ENCODE data around the gene SMIM20.

Gene SMIM20

DNA sequence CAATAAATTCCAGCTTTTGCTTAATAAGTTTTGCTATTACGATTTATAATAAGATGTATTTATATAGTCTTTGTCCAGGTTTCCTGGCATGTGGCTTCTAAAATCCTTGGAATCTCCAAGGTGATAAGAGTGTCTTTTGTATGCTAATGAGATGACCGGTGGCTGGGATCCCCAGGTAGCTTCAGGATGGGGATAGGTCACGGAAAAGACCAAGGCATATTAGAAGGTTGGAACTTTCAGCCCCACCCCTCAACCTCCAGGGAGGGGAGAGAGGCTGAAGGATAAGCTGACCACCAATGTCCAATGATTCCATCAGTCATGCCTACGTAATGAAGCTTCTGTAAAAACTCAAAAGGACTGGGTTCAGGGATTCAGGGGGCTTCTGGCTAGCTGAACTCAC is 41.7 kb downstream of the SMIM20 start:
- DNase-seq (ENCODE audit: low read depth in 2 of 2), result no peak

DNA sequence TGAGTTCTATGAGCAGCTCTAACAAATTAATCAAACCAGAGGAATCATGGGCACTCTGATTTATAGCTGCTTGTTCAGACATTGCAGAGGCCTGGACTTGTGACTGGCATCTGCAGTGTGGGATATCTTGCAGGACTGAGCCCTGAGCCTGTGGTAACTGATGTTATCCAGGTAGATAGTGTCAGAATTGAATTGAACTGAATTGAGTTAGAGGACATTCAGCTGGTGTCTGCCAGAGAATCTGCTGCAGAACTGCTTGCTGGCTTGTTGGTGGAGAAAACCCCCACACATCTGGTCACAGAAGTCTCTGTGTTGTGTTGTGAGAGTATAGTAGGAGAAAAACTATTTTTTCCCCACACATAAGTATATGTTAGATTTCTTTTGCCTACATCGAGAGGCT is 42.2 kb downstream of the SMIM20 start:
- no peak for DNase-seq (ENCODE audit: low read depth in 2 of 2)

DNA sequence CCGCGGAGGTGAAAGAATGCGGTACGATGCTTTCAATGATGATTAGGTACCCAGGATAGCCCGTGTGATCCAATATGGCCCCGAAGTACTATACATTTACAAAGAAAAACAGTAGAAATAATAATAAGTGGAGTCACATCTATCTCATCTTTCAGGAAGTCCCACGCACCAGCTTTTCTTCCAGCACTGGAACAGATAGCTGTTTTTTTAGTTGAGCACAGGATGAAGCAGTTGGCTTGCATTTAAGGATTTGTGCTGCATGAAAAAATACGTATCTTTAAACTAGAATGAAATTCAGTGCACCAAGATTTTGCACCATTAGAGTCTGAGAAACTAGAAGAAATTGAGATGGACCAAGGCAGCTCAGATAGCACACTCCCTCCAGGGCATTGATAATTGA is 44.1 kb downstream of the SMIM20 start:
- DNase-seq (ENCODE audit: low read depth in 2 of 2), result no peak

DNA sequence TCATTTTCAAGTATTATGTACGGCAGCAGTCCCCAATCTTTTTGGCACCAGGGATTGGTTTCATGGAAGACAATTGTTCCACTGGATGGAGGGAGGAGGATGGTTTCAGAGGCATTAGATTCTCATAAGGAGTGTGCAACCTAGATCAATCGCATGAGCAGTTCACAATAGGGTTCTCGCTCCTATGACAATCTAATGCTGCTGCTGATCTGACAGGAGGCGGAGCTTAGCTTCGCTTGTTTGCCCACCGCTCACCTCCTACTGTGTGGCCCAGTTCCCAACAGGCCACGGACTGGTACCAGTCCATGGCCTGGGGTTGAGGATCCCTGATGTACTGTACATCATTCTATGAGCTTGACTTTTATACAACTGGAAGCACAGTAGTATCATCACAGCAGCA is 48.4 kb downstream of the SMIM20 start:
- DNase-seq (ENCODE audit: low read depth in 2 of 2), result no peak

DNA sequence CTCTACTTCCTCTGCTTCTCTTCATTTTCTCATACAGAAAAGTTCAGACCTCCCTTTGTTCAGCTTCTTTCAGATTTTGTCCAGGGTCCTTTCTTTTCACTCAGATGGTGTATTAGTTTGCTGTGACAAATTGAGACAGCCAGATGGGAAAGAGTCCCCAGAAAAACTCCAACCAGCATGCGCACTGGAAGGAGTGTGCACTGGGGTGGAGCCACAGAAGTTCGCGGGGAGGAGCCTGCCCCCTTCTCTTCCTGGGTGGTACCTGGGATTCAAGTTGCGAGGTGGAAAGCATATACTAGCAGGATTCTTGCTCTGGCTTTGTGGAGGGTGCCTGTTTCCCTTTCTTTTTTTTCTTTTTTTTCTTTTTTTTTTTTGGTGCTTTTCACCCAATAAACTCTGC is 51.6 kb downstream of the SMIM20 start:
- no peak for DNase-seq (ENCODE audit: low read depth in 2 of 2)

DNA sequence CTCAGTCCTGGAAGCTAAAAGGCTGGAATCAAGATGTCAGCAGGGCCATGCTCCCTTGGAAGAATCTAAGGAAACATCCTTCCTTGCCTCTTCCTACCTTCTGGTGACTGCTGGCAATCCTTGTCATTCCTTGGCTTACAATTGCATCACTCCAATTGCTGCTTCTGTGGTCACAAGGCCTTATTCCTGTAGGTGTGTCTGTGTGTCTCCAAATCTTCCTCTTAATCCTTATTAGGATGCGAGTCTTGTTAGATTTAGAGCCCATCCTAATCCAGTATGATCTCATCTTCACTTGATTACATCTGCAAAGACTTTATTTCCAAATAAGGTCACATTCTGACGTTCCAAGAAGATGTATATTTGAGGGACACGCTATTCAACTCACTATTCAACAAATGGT is 52.2 kb downstream of the SMIM20 start:
- no peak for DNase-seq (ENCODE audit: low read depth in 2 of 2)

DNA sequence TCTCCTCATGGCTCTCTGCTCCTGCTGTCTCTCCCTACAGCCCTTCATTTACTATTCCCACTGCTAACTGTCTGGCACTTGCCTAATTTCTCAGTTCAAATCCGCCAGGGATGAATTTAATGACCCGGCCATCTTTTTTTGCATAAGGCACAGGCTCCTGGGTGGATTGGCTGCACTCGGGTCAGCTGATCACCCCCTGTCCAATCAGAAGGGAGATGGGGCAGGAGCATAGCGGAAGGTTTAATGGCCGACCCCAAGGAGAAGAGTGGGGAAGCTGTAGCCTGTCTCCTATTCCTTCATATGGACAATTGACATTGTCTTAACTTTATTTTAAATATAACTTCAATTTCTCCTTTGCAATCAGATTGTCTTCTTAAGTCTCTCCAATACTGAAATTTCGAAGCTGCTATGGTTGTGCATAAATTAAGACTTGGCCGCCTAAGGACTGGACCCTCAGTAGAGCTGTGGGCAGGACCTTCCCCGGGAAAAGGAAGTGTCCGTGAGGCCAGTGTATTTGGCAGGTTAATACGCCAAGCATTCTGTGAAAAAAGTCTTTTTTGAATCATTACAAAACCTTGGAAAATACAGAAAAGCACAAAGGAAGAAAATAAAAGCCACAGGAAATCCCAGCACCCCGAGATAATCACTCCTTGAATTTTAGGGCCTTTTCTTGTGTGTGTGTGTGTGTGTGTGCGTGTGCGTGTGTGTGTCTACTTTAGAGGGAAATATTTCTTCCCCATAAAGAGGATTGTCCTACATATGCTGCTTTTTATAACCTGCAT is 55.5 kb downstream of the SMIM20 start:
- DNase-seq (ENCODE audit: low read depth in 2 of 2), result no peak

DNA sequence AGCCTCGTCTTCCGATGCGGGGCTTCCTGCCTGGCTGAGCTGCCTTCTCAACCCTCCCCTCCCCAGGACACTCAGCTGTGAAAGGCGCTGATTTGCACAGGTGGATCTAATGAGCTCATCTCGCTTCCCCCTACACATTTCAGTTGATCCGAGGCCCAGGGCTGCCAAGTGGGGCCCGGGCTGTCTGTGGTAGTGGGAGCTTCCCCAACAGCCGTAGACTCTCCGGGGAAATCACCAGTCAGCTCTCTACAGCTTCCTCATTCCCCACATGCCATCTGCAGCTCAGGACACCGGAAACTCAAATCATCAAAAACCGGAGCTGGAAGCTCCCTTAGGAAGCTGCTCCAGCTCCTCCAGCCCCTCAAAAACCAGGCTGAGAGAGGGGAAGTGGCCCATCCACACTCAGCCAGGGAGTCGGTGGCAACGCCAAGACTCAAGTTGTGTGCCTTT is 56.2 kb downstream of the SMIM20 start:
- DNase-seq (ENCODE audit: low read depth in 2 of 2), result no peak

DNA sequence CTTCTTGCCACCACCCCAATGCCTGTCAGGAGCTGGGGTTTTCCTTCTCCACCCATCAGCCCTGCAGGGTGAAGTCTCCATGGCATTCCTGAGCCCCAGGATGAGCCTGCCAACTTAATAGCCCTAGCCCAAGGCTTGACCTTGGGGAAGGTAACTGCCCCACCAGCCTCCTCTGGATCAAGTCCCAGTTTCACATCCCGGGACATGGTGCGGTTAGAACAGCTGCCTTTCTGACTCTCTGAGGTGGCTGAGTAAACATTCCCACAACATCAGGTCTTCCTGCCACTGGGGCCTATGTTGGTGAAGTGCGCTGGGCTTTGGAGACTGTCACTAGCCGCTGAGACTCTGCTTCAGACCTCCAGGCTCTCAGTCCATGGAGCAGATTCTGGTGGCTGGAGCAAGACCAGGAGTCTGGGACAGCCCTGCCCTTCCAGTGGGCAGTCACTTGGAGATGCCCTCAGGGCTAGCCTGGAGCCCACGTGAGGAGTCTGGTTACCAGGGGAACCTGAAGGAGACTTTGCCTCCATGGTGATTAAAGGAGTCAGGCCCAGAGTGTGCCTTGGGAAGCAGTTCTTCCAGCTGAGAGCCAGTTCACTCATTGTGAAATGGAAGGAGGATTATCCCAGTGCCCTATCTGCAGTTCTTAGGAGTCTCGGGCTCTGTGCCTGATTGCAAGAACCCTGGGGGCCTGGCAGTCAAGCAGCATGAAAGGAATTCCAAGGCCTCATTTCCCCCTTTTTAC is 56.8 kb downstream of the SMIM20 start:
- DNase-seq (ENCODE audit: low read depth in 2 of 2), result no peak

DNA sequence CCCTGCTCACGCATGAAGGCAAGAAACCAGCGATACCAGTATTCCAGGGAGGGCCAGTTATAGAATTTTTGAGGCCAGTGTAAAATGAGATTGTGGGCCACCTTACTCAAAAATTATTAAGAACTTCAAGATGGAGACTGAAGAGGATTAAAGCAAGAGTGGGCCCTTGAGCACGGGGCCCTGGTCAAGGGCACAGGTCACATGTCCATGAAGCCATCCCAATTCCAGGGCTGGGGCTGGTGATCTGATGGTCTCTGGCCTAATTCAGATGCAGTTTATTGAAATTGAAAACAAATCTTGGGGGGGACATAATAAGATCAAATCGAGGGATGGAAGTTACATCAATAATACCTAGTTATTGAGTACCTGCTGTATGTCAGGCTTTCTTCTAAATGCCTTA is 58.3 kb downstream of the SMIM20 start:
- no peak for DNase-seq (ENCODE audit: low read depth in 2 of 2)

DNA sequence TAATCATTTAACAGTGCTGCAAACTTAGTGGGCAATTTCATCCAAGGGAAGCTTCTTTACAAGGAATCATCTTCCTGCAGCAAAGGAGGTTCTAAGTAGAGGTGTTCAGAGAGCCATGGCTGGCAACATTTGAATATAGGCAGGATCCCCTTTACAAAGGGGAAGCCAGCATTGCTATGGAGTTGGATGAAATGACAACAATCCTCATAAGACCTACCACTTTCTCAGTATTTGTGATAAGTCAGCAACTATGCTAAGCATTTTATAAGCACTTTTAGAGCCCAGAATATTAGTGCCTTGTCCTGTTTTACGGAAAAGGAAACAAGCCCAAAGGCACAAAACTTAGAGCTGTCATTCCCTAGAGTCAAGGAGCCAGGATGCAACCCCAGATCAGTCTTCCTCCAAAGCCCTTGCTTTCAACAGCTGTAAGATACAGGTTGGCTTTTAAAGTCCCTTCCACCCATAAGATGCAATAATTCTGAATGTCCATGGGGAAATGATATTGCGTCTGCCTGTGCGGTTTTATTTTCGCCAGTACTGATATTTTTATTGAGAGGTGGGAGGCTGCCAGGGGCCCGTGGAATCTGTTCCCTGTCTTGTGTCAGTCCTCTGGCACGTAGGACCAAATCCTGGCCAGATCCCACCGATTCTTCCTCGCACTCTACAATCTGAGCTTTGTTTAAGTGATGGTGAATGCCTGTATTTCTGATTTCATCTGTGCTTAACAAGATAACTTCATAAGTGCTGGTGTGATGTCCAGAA is 59.1 kb downstream of the SMIM20 start:
- no peak for DNase-seq (ENCODE audit: low read depth in 2 of 2)

DNA sequence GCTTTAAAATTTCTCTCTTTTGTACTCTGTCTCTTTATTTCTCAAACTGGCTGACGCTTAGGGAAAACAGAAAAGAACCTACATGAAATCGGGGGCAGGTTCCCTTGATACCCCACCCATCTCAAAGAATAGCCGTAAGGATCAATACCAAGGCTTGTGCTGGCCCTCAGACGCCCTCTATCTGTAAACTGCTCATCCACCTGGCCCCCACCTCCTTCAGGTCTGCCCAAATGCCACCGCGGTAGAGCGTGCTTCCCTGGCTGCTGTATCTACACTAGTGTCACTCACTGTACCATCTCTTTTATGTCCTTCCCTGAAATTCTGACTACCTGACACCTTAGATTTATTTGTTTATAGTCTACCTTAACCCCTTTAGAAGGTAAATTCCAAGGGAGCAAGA is 62.8 kb downstream of the SMIM20 start:
- no peak for DNase-seq (ENCODE audit: low read depth in 2 of 2)

DNA sequence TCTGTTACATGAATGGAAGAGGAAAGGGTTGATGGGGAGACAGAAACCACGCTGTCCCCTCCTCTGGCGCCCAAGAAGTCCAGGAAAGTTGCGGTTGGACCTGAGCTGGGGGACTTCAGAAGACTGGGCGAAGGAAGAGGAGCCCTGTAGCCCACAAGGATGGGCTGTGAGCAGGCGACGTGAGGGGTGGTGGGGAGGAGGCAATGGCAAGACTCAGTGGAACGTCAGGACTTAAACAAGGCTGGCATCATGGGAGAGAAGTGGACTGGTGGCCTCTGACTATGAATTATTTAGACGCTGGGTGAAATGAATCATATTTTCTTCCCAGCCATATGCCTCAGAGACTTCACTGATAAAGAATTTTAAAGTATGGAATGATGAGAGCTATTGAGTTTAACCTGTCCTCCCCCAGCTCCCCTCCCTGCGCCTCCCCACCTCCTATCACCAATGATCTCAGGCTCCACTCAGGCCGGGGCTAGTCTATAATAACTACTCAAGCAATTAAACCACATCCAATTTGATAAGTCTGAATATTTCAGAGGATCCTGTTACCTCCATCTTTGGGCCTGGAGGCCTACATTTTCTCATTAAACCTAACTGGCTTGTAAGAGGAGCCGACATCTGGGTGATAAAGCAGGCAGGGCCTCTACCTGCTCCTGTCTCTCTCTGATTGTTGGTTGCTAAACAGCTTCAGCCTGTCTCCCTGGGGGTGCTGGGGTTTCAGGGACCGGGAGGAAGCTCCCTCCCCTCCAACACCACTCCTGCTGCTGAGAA is 63.6 kb downstream of the SMIM20 start:
- no peak for DNase-seq (ENCODE audit: low read depth in 2 of 2)

DNA sequence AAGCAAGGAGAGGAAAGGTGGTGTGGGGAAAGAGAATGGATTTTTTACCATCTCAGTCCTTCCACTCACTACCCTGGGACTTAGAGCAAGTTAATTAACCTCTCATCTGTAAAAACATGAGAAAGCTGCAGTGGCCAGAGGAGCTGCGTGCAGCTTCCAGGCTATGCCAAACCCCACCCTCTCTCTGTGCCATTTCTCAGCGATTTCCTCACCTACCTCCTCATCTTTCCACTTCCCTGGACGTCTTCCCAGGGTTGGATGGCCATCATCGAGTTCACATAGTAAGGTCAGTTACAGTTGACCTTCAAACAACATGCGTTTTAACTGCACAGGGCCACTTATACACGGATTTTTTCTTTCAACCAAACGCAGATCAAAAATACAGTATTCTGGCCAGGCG is 64.3 kb downstream of the SMIM20 start:
- no peak for DNase-seq (ENCODE audit: low read depth in 2 of 2)

All from stimulated activated CD4-positive, alpha-beta T cell treated with anti-CD3 and anti-CD28 coated beads, Interleukin-4, amount 100 ng/mL, for 48 hours (primary cell).